ENCODE data around the gene ABL2. TPM values are rescaled to one million over a fixed set of nuclear protein-coding genes. Genes with fewer than 3 reads are reported as not detected.

The ABL2 gene
- total RNA-seq, 1 donor from 2014 or later = 9.0 TPM

GRCh38 chr1:179187735-179188471, 41.6 kb downstream of the ABL2 start:
- Histone ChIP-seq H3K27me3 (ENCODE audit: low read depth) (no peaks in the 10 kb centered on the region), H3K4me3 (no peak overlapping the region), H3K9me3 (replicated peaks) (no peaks in the 10 kb centered on the region), H3K4me1 (peaks cover 7% of the 10 kb centered on the region), H3K27ac (replicated peaks) (no peak overlapping the region), H3K36me3 (no peaks in the 10 kb centered on the region)
- intact Hi-C loops (cut with micrococcal nuclease) = no loop called here
- TF ChIP-seq, protein P1, sequence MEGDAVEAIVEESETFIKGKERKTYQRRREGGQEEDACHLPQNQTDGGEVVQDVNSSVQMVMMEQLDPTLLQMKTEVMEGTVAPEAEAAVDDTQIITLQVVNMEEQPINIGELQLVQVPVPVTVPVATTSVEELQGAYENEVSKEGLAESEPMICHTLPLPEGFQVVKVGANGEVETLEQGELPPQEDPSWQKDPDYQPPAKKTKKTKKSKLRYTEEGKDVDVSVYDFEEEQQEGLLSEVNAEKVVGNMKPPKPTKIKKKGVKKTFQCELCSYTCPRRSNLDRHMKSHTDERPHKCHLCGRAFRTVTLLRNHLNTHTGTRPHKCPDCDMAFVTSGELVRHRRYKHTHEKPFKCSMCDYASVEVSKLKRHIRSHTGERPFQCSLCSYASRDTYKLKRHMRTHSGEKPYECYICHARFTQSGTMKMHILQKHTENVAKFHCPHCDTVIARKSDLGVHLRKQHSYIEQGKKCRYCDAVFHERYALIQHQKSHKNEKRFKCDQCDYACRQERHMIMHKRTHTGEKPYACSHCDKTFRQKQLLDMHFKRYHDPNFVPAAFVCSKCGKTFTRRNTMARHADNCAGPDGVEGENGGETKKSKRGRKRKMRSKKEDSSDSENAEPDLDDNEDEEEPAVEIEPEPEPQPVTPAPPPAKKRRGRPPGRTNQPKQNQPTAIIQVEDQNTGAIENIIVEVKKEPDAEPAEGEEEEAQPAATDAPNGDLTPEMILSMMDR (IDR thresholded peaks at IDR 0.05; ENCODE audit: borderline replicate concordance) = no peak
- no peak for DNase-seq

- TF ChIP-seq, protein P1 (IDR thresholded peaks at IDR 0.05; ENCODE audit: borderline replicate concordance) = no peak
- Histone ChIP-seq H3K27ac (replicated peaks) (no peak overlapping the region), H3K4me1 (peaks cover 7% of the 10 kb centered on the region), H3K9me3 (replicated peaks) (no peaks in the 10 kb centered on the region), H3K36me3 (no peaks in the 10 kb centered on the region), H3K4me3 (no peak overlapping the region), H3K27me3 (ENCODE audit: low read depth) (no peaks in the 10 kb centered on the region)
- intact Hi-C loops (cut with micrococcal nuclease) = no loop called here
- no peak for DNase-seq
Observed at GRCh38 chr1:179187043-179187442, 42.4 kb downstream of the ABL2 start.

DNA sequence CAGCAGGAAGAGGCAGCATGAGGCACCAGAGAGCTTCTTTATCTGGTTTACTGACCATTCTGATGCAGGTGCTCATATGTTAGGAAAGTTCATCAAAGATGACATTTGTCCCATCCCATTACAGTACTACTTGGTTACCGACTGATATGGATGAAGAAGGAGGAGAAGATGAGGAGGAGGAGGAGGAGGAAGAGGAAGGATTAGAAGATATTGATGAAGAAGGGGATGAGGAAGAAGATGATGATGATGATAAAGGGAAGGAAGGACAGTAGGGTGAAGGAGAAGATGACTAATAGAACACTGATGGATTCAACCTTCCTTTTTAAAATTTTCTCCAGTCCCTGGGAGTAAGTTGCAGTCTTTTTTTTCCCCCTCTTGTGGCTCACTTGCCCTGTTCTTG, 45.1 kb downstream of the ABL2 start:
- Histone ChIP-seq H3K36me3 (no peaks in the 10 kb centered on the region), H3K4me3 (no peak overlapping the region), H3K9me3 (replicated peaks) (no peaks in the 10 kb centered on the region), H3K4me1 (peaks cover 11% of the 10 kb centered on the region), H3K27ac (replicated peaks) (no peak overlapping the region), H3K27me3 (ENCODE audit: low read depth) (no peaks in the 10 kb centered on the region)
- TF ChIP-seq, protein P1 (IDR thresholded peaks at IDR 0.05; ENCODE audit: borderline replicate concordance) = no peak
- no peak for DNase-seq
- intact Hi-C loops (cut with micrococcal nuclease) = no loop called here

DNA sequence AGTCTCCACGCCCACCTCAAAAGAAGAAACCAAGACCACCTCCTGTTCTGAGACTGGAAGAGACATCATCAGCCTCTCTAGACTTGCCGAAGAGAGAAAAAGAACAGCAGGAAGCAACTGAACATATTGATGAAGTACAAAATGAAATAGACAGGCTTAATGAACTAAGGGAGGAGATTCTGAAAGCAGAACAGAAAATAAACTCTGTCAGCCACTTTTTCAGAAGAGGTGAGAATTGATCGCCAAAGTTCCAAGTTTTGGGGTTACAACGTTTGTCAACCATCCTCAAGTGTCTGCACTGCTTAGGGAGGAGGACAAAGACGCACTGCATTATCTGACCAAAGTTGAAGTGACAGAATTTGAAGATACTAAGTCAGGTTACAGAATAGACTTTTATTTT, 45.6 kb downstream of the ABL2 start:
- Histone ChIP-seq H3K4me3 (no peak overlapping the region), H3K36me3 (no peaks in the 10 kb centered on the region), H3K27me3 (ENCODE audit: low read depth) (no peaks in the 10 kb centered on the region), H3K9me3 (replicated peaks) (no peaks in the 10 kb centered on the region), H3K27ac (replicated peaks) (no peak overlapping the region), H3K4me1 (peaks cover 16% of the 10 kb centered on the region)
- TF ChIP-seq, protein P1 (IDR thresholded peaks at IDR 0.05; ENCODE audit: borderline replicate concordance) = no peak
- intact Hi-C loops (cut with micrococcal nuclease) = no loop called here
- DNase-seq = no peak

DNA sequence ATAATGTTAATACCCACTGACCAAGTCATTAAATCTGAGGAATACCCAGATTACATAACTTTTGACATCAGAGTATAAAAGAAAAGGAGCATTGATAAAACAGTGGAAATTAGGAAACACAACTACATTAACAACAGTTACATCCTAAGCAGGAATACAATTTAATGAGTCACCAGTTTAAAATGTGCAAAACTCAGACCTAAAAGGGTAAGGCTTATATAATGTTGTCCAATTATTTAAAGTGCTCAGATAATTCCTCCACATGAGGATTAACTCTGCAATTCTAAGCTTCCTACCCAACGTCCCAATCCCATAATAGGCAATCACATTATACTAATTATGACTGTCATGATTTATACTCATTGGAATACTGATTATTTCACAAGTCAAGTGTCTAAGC, 50.5 kb downstream of the ABL2 start:
- H3K9me3 ChIP-seq (replicated peaks) = no peaks in the 10 kb centered on the region
- H3K27me3 ChIP-seq (ENCODE audit: low read depth) = no peaks in the 10 kb centered on the region
- TF ChIP-seq, protein P1 (IDR thresholded peaks at IDR 0.05; ENCODE audit: borderline replicate concordance) = no peak
- no peaks in the 10 kb centered on the region for H3K36me3 ChIP-seq
- no peak overlapping the region for H3K4me3 ChIP-seq
- no peak overlapping the region for H3K27ac ChIP-seq (replicated peaks)
- intact Hi-C loops (cut with micrococcal nuclease) = no loop called here
- DNase-seq = no peak
- peaks cover 57% of the 10 kb centered on the region for H3K4me1 ChIP-seq

All from left ventricle myocardium inferior (tissue), 1 donor.